H9 (cell line): ENCODE results near the gene DHRSX. TPM values are rescaled to one million over a fixed set of nuclear protein-coding genes. Genes with fewer than 3 reads are reported as not detected.

ENCODE experiments used
- DNase-seq: peaks from one replicate; pipeline ENCODE4 v3.0.0-alpha.2; 2017
- H2AFZ ChIP-seq: one replicate; pipeline ENCODE4 v1.6.1; 2013; ENCODE audit warnings: mild to moderate bottlenecking, low read length, control low read depth, moderate library complexity
- H2AK5ac ChIP-seq: 2 replicates; pipeline ENCODE4 v1.6.1; 2013; ENCODE audit warnings: low read length, control low read depth, mixed read lengths; ENCODE audit not compliant: insufficient read length
- H2BK120ac ChIP-seq: one replicate; pipeline ENCODE4 v1.6.1; 2013; ENCODE audit warnings: low read depth, mild to moderate bottlenecking, low read length, control low read depth, inconsistent platforms; ENCODE audit not compliant: poor library complexity, severe bottlenecking
- H2BK12ac ChIP-seq: 2 replicates; pipeline ENCODE4 v1.6.1; 2013; ENCODE audit warnings: low read length, control low read depth, mixed read lengths, low read depth; ENCODE audit not compliant: insufficient read length
- H2BK15ac ChIP-seq: 2 replicates; pipeline ENCODE4 v1.6.1; 2013; ENCODE audit warnings: low read depth, low read length, control low read depth
- H2BK20ac ChIP-seq: one replicate; pipeline ENCODE4 v1.6.1; 2013; ENCODE audit warnings: low read depth, mild to moderate bottlenecking, low read length, control low read depth, inconsistent platforms; ENCODE audit not compliant: poor library complexity, severe bottlenecking
- H2BK5ac ChIP-seq: 2 replicates; pipeline ENCODE4 v1.6.1; 2013; ENCODE audit warnings: low read length, control low read depth, mixed read lengths; ENCODE audit not compliant: insufficient read length
- H3K14ac ChIP-seq: 2 replicates; pipeline ENCODE4 v1.6.1; 2013; ENCODE audit warnings: low read length, control low read depth; ENCODE audit not compliant: insufficient read depth
- H3K18ac ChIP-seq: 2 replicates; pipeline ENCODE4 v1.6.1; 2013; ENCODE audit warnings: low read depth, mild to moderate bottlenecking, mixed read lengths, low read length, control low read depth; ENCODE audit not compliant: insufficient read length
- H3K23ac ChIP-seq: 2 replicates; pipeline ENCODE4 v1.6.1; 2013; ENCODE audit warnings: low read length, control low read depth, mixed read lengths, low read depth; ENCODE audit not compliant: insufficient read length
- H3K23me2 ChIP-seq: 2 replicates; pipeline ENCODE4 v1.6.1; 2013; ENCODE audit warnings: low read depth, mild to moderate bottlenecking, mixed read lengths, low read length, control low read depth; ENCODE audit not compliant: insufficient read length, poor library complexity, severe bottlenecking
- H3K27ac ChIP-seq: 2 replicates; pipeline ENCODE4 v1.5.1; 2013; ENCODE audit warnings: low read length, control low read depth, mixed read lengths, low read depth; ENCODE audit not compliant: insufficient read length
- H3K27me3 ChIP-seq: 2 replicates; pipeline ENCODE4 v1.6.1; 2013; ENCODE audit warnings: low read length, control low read depth, inconsistent platforms; ENCODE audit not compliant: insufficient read depth
- H3K4ac ChIP-seq: 2 replicates; pipeline ENCODE4 v1.6.1; 2013; ENCODE audit warnings: low read depth, mild to moderate bottlenecking, control low read depth, inconsistent platforms, low read length, moderate library complexity
- H3K4me1 ChIP-seq: 2 replicates; pipeline ENCODE4 v1.6.1; 2013; ENCODE audit warnings: low read length, control low read depth, inconsistent platforms; ENCODE audit not compliant: insufficient read depth
- H3K4me2 ChIP-seq: 2 replicates; pipeline ENCODE4 v1.6.1; 2013; ENCODE audit warnings: low read length, control low read depth, mixed read lengths; ENCODE audit not compliant: insufficient read length, insufficient read depth
- H3K56ac ChIP-seq: 2 replicates; pipeline ENCODE4 v1.6.1; 2013; ENCODE audit warnings: low read depth, mild to moderate bottlenecking, mixed read lengths, low read length, control low read depth; ENCODE audit not compliant: insufficient read length
- H3K79me1 ChIP-seq: 2 replicates; pipeline ENCODE4 v1.6.1; 2013; ENCODE audit warnings: low read depth, mild to moderate bottlenecking, moderate library complexity, low read length, control low read depth, inconsistent platforms; ENCODE audit not compliant: insufficient read depth, poor library complexity, severe bottlenecking
- H3K79me2 ChIP-seq: 2 replicates; pipeline ENCODE4 v1.6.1; 2013; ENCODE audit warnings: low read length, control low read depth, inconsistent platforms; ENCODE audit not compliant: insufficient read depth
- H3K9ac ChIP-seq: 2 replicates; pipeline ENCODE4 v1.6.1; 2013; ENCODE audit warnings: low read length, control low read depth, mixed read lengths; ENCODE audit not compliant: insufficient read length; ENCODE audit errors: extremely low read depth
- H3K9me3 ChIP-seq: one replicate; pipeline ENCODE4 v1.6.1; 2013; ENCODE audit warnings: low read depth, low read length, inconsistent platforms; ENCODE audit not compliant: control insufficient read depth
- H3T11ph ChIP-seq: one replicate; pipeline ENCODE4 v1.6.1; 2013; ENCODE audit warnings: mild to moderate bottlenecking, low read length, control low read depth, inconsistent platforms
- H4K20me1 ChIP-seq: one replicate; pipeline ENCODE4 v1.6.1; 2013; ENCODE audit not compliant: control insufficient read depth, insufficient read length, insufficient read depth
- H4K5ac ChIP-seq: 2 replicates; pipeline ENCODE4 v1.6.1; 2013; ENCODE audit warnings: low read depth, mild to moderate bottlenecking, mixed read lengths, low read length, control low read depth; ENCODE audit not compliant: insufficient read length
- H4K8ac ChIP-seq: replicated peaks from 2 replicates; pipeline ENCODE4 v1.6.1; 2013; ENCODE audit warnings: low read length, control low read depth, mixed read lengths, low read depth; ENCODE audit not compliant: insufficient read length
- H4K91ac ChIP-seq: 2 replicates; pipeline ENCODE4 v1.6.1; 2013; ENCODE audit warnings: low read depth, mild to moderate bottlenecking, moderate library complexity, mixed read lengths, low read length, control low read depth; ENCODE audit not compliant: insufficient read length
- H3K27ac Mint-ChIP-seq, 3 experiments: 2 replicates in 2 of 3; 3 replicates in 1 of 3; pipeline ENCODE4 v1.8.0; 2020 to 2021; ENCODE audit warnings: mixed read lengths in 3 of 3, mild to moderate bottlenecking in 1 of 3, moderate library complexity in 1 of 3
- H3K27me3 Mint-ChIP-seq: 2 replicates; pipeline ENCODE4 v1.8.0; 2021; ENCODE audit warnings: low read depth, mild to moderate bottlenecking, moderate library complexity, mixed read lengths
- H3K36me3 Mint-ChIP-seq, 3 experiments: 2 replicates in 2 of 3; 3 replicates in 1 of 3; pipeline ENCODE4 v1.8.0; 2020 to 2021; ENCODE audit warnings: low read depth in 3 of 3, mixed read lengths in 3 of 3; ENCODE audit not compliant: insufficient read depth in 1 of 3
- H3K4me1 Mint-ChIP-seq, 2 experiments: 2 replicates each; pipeline ENCODE4 v1.8.0; 2020; ENCODE audit warnings: mixed read lengths in 2 of 2
- H3K4me3 Mint-ChIP-seq, 2 experiments: 2 replicates in 1 of 2; 3 replicates in 1 of 2; pipeline ENCODE4 v1.8.0; 2020 to 2021; ENCODE audit warnings: mild to moderate bottlenecking in 2 of 2, mixed read lengths in 2 of 2, moderate library complexity in 1 of 2
- H3K9me3 Mint-ChIP-seq, 2 experiments: 2 replicates in 1 of 2; 3 replicates in 1 of 2; pipeline ENCODE4 v1.8.0; 2020; ENCODE audit warnings: mild to moderate bottlenecking in 2 of 2, mixed read lengths in 2 of 2, moderate library complexity in 1 of 2
- CTCF ChIP-seq: fragments of 200-600 bp; sonication (generic); conservative IDR thresholded peaks from 3 replicates; pipeline ENCODE4 v1.8.0; 2021; ENCODE audit warnings: antibody characterized with exemption, mild to moderate bottlenecking
- WGBS: extraction: QIAGEN DNeasy Blood & Tissue Kit; methylation state at CpG from one replicate; pipeline ENCODE4 v1.1.7; 2013; ENCODE audit warnings: missing lambda C conversion rate, low lambda C conversion rate, mixed read lengths; ENCODE audit not compliant: insufficient read length; ENCODE audit errors: extremely low coverage; 5-methylcytosine and 5-hydroxymethylcytosine counted together
- total RNA-seq: library from RNA; stranded (reverse); gene quantifications from 2 replicates; pipeline ENCODE4 v1.2.1, GENCODE V29; 2021

Gene DHRSX
- total RNA-seq, 1 experiment from 2014 or later = 44.0 TPM

GRCh38 chrX:2330487-2330886, 170.3 kb downstream of the DHRSX start:
- H3K9ac ChIP-seq = no peak overlapping the region
- no peaks in the 10 kb centered on the region; a peak in 1 of 5 replicates for H3K9me3 Mint-ChIP-seq
- WGBS = no CpG with 5 or more reads among the region's 2 CpGs
- no peak overlapping the region for H2BK120ac ChIP-seq
- peaks cover 0 to 18% (median 2%) of the 10 kb centered on the region in 3 experiments; a peak in 4 of 7 replicates for H3K36me3 Mint-ChIP-seq
- no peaks in the 10 kb centered on the region for H3K79me1 ChIP-seq
- no peaks in the 10 kb centered on the region for H3K9me3 ChIP-seq
- no peak overlapping the region for H3K18ac ChIP-seq
- no peak overlapping the region for H2AFZ ChIP-seq
- DNase-seq = no peak
- H3K27me3 ChIP-seq = no peaks in the 10 kb centered on the region
- no peak overlapping the region for H3T11ph ChIP-seq
- no peak overlapping the region for H2BK12ac ChIP-seq
- no peaks in the 10 kb centered on the region for H4K20me1 ChIP-seq
- no peaks in the 10 kb centered on the region for H3K27me3 Mint-ChIP-seq
- no peak overlapping the region for H2BK15ac ChIP-seq
- no peak overlapping the region for H4K5ac ChIP-seq
- no peak overlapping the region for H3K4me2 ChIP-seq
- peak overlapping the region in 1 of 3 experiments; percentile 51; a peak in 3 of 7 replicates for H3K27ac Mint-ChIP-seq
- H3K4me1 Mint-ChIP-seq = peaks cover 3 to 15% of the 10 kb centered on the region in 2 experiments; a peak in 2 of 4 replicates
- H3K79me2 ChIP-seq = no peaks in the 10 kb centered on the region
- TF ChIP-seq CTCF = no peak
- no peak overlapping the region for H4K8ac ChIP-seq
- no peak overlapping the region for H2BK20ac ChIP-seq
- no peak overlapping the region for H4K91ac ChIP-seq
- H3K23me2 ChIP-seq = no peaks in the 10 kb centered on the region
- H3K4me1 ChIP-seq = no peaks in the 10 kb centered on the region
- no peak overlapping the region for H2AK5ac ChIP-seq
- no peak overlapping the region for H3K56ac ChIP-seq
- H3K4me3 Mint-ChIP-seq = no peak overlapping the region
- no peak overlapping the region for H3K4ac ChIP-seq
- H3K23ac ChIP-seq = no peak overlapping the region
- H3K27ac ChIP-seq = no peak overlapping the region
- H2BK5ac ChIP-seq = no peak overlapping the region
- H3K14ac ChIP-seq = no peak overlapping the region
